ENCODE data around the gene CHRM5. TPM values are rescaled to one million over a fixed set of nuclear protein-coding genes. Genes with fewer than 3 reads are reported as not detected.

Gene CHRM5
- total and polyA plus RNA-seq, 9 of the 15 experiments (the other 6 are each of a cell fraction or from before 2014, with no cell fraction given) = not detected

DNA sequence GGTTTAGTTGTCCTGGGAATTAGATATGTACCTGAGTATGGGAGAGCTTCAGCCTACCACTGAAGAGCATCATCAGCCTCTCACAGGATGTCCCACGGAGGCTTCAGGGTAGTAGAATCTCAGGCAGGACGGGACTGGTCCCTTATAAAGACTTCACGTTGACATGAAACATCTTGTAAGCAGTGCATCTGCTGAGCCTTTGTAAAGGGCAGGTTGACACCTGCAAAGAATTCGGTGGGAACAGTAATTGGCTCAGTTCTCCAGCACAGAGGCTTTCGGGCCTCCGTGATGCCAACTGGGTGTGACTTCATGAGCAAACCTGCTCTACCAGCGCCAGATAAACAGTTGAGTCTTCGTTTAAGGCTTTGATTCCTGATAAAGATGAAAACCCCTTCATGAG is 97.6 kb downstream of the CHRM5 start:
- Histone ChIP-seq H3K36me3 (ENCODE audit: control insufficient read depth, insufficient read depth, low read length) (no peaks in the 10 kb centered on the region), H3K27me3 (ENCODE audit: control insufficient read depth in 2 of 2, insufficient read depth in 2 of 2, low read length in 2 of 2) (peaks cover 0 to 3% of the 10 kb centered on the region in 2 experiments; a peak in 2 of 5 replicates), H3K4me1 (replicated peaks in 1 of 2; ENCODE audit: control insufficient read depth in 2 of 2, insufficient read depth in 2 of 2, low read length in 2 of 2) (no peaks in the 10 kb centered on the region), H3K9me1 (ENCODE audit: control insufficient read depth, insufficient read depth, low read length) (no peaks in the 10 kb centered on the region), H3K79me2 (ENCODE audit: control insufficient read depth, insufficient read depth, low read length) (no peaks in the 10 kb centered on the region), H3K27ac (ENCODE audit: extremely low read depth, low read depth, low read length) (no peak overlapping the region), H4K20me1 (replicated peaks; ENCODE audit: control insufficient read depth, insufficient read depth, low read length) (no peaks in the 10 kb centered on the region), H2AFZ (ENCODE audit: low read depth, low read length) (no peak overlapping the region), H3K9me3 (replicated peaks; ENCODE audit: control insufficient read depth, insufficient read depth, low read depth, low read length) (no peaks in the 10 kb centered on the region; the same call in 1 of the 2 replicates), H3K4me3 (no peak overlapping the region), H3K9ac (ENCODE audit: insufficient read depth in 1 of 2, low read depth in 2 of 2, low read length in 2 of 2) (no peak overlapping the region), H3K4me2 (ENCODE audit: insufficient read depth, low read length) (no peak overlapping the region)
- ChIA-PET POLR2A (interaction anchor here (0.6 kb wide), 1 partner anchor 752 kb away, joined by 4 read pairs; no protein-coding TSS in a partner anchor), CTCF (ENCODE audit: low intra/inter-chr PET ratio) (no interaction called here)
- intact Hi-C loops (cut with micrococcal nuclease) (loop anchor here (2.0 kb wide), 1 partner anchor 43 kb away; no protein-coding TSS in a partner anchor), in situ Hi-C loops (cut with MboI) (loop anchor here (10.0 kb wide), 1 partner anchor 299 kb away; the partner anchor contains the start of gene LPCAT4)
- FAIRE-seq (no peak), ATAC-seq (no peak), DNase-seq (ENCODE audit: extremely low read depth in 1 of 4, low spot score in 3 of 4) (no peak)
- no TSS peak for BruUV-seq (replicated peaks)
- 6% methylated on average over 8 of the region's 8 CpGs for WGBS (ENCODE audit: insufficient coverage, low coverage, missing lambda C conversion rate)
- TF ChIP-seq SAFB2 (IDR thresholded peaks at IDR 0.05; ENCODE audit: borderline replicate concordance, low read depth, low read length, severe bottlenecking) = no peak
- TF ChIP-seq ZSCAN29 (IDR thresholded peaks at IDR 0.05) = no peak
- no peak for TF ChIP-seq THRAP3 (IDR thresholded peaks at IDR 0.05; ENCODE audit: borderline replicate concordance)
- TF ChIP-seq, protein P1, sequence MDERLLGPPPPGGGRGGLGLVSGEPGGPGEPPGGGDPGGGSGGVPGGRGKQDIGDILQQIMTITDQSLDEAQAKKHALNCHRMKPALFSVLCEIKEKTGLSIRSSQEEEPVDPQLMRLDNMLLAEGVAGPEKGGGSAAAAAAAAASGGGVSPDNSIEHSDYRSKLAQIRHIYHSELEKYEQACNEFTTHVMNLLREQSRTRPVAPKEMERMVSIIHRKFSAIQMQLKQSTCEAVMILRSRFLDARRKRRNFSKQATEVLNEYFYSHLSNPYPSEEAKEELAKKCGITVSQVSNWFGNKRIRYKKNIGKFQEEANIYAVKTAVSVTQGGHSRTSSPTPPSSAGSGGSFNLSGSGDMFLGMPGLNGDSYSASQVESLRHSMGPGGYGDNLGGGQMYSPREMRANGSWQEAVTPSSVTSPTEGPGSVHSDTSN (CRISPR knock-in tag; IDR thresholded peaks at IDR 0.05; ENCODE audit: low read depth) = no peak
- TF ChIP-seq, protein P1 (tag; conservative IDR thresholded peaks at IDR 0.05; ENCODE audit: low read depth) = no peak
- TF ChIP-seq RBM39 (optimal IDR thresholded peaks at IDR 0.05; ENCODE audit: low read depth, low read length) = no peak
- no peak for TF ChIP-seq CHD4 (IDR thresholded peaks at IDR 0.05; ENCODE audit: insufficient read depth, insufficient replicate concordance, low read depth, low read length, poor library complexity, severe bottlenecking)
- no peak for TF ChIP-seq MTF1 (CRISPR knock-in tag; IDR thresholded peaks at IDR 0.05; ENCODE audit: borderline replicate concordance)
- no peak for TF ChIP-seq ZNF282 (CRISPR knock-in tag; IDR thresholded peaks at IDR 0.05)
- TF ChIP-seq NCOA4 (IDR thresholded peaks at IDR 0.05; ENCODE audit: partially characterized antibody) = no peak
- TF ChIP-seq, protein P2, sequence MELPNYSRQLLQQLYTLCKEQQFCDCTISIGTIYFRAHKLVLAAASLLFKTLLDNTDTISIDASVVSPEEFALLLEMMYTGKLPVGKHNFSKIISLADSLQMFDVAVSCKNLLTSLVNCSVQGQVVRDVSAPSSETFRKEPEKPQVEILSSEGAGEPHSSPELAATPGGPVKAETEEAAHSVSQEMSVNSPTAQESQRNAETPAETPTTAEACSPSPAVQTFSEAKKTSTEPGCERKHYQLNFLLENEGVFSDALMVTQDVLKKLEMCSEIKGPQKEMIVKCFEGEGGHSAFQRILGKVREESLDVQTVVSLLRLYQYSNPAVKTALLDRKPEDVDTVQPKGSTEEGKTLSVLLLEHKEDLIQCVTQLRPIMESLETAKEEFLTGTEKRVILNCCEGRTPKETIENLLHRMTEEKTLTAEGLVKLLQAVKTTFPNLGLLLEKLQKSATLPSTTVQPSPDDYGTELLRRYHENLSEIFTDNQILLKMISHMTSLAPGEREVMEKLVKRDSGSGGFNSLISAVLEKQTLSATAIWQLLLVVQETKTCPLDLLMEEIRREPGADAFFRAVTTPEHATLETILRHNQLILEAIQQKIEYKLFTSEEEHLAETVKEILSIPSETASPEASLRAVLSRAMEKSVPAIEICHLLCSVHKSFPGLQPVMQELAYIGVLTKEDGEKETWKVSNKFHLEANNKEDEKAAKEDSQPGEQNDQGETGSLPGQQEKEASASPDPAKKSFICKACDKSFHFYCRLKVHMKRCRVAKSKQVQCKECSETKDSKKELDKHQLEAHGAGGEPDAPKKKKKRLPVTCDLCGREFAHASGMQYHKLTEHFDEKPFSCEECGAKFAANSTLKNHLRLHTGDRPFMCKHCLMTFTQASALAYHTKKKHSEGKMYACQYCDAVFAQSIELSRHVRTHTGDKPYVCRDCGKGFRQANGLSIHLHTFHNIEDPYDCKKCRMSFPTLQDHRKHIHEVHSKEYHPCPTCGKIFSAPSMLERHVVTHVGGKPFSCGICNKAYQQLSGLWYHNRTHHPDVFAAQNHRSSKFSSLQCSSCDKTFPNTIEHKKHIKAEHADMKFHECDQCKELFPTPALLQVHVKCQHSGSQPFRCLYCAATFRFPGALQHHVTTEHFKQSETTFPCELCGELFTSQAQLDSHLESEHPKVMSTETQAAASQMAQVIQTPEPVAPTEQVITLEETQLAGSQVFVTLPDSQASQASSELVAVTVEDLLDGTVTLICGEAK (IDR thresholded peaks at IDR 0.05) = no peak
- TF ChIP-seq, protein P2 (CRISPR knock-in tag; IDR thresholded peaks at IDR 0.05) = no peak

Measured in K562 (cell line).